SK-N-SH (cell line): Measurements from ENCODE around the gene ADTRP. TPM values are rescaled to one million over a fixed set of nuclear protein-coding genes. Genes with fewer than 3 reads are reported as not detected.

Source experiments
- CTCF ChIA-PET: fragments of 300-600, 350-600 bp; formaldehyde crosslinking; extraction: SDS; loops from one replicate; lab custom pipeline; 2021; lab: Yijun Ruan, JAX
- POLR2A ChIA-PET: fragments of 350-600 bp; sonication (Branson Sonifier 250); formaldehyde crosslinking; extraction: SDS; loops from one replicate; lab custom pipeline; 2020; ENCODE audit warnings: antibody characterized with exemption, inconsistent platforms; lab: Yijun Ruan, JAX
- DNase-seq: peaks from one replicate; pipeline ENCODE4 v3.0.0; 2012
- H2AFZ ChIP-seq: fragments of 200-600 bp; sonication (generic); 2 replicates; pipeline ENCODE4 v1.8.1; 2016; ENCODE audit warnings: antibody characterized with exemption, mild to moderate bottlenecking, low read depth
- H3F3A ChIP-seq: fragments of 200-600 bp; sonication (generic); replicated peaks from 2 replicates; pipeline ENCODE3; 2016; ENCODE audit warnings: antibody characterized with exemption, mild to moderate bottlenecking; ENCODE audit not compliant: insufficient read depth
- H3K27ac ChIP-seq, 2 experiments: fragments of 200-500 bp in 1 of 2; fragments of 200-600 bp in 1 of 2; sonication (Bioruptor generic) in 1 of 2; sonication (generic), shearing (Covaris generic) in 1 of 2; 2 replicates each; pipeline versions ENCODE4 v1.5.1 to v1.6.1; 2014 to 2016; ENCODE audit warnings: low read depth in 2 of 2, inconsistent platforms in 1 of 2, low read length in 1 of 2, mild to moderate bottlenecking in 1 of 2, mixed read lengths in 1 of 2
- H3K27me3 ChIP-seq: fragments of 200-600 bp; sonication (generic), shearing (Covaris generic); 2 replicates; pipeline ENCODE4 v1.6.1; 2016; ENCODE audit warnings: mixed run types; ENCODE audit not compliant: insufficient read depth
- H3K36me3 ChIP-seq, 2 experiments: fragments of 200-500 bp in 1 of 2; fragments of 200-600 bp in 1 of 2; sonication (Bioruptor generic) in 1 of 2; sonication (generic) in 1 of 2; replicated peaks in 1 of 2; 2 replicates each; pipeline versions ENCODE3 to v1.5.1; 2014 to 2016; ENCODE audit warnings: low read length in 1 of 2, mild to moderate bottlenecking in 1 of 2; ENCODE audit not compliant: insufficient read depth in 2 of 2, control insufficient read depth in 1 of 2
- H3K4me1 ChIP-seq, 2 experiments: fragments of 200-500 bp in 1 of 2; fragments of 200-600 bp in 1 of 2; sonication (Bioruptor generic) in 1 of 2; sonication (generic), shearing (Covaris generic) in 1 of 2; 2 replicates each; pipeline versions ENCODE4 v1.5.1 to v1.6.1; 2014 to 2016; ENCODE audit warnings: low read depth in 1 of 2, low read length in 1 of 2, mixed run types in 1 of 2; ENCODE audit not compliant: insufficient read depth in 2 of 2, control insufficient read depth in 1 of 2
- H3K4me2 ChIP-seq: fragments of 200-600 bp; sonication (generic), shearing (Covaris generic); 2 replicates; pipeline ENCODE4 v1.6.1; 2017; ENCODE audit warnings: mixed run types
- H3K4me3 ChIP-seq, 2 experiments: fragments of 200-500 bp in 1 of 2; fragments of 200-600 bp in 1 of 2; sonication (Bioruptor generic) in 1 of 2; sonication (generic), shearing (Covaris generic) in 1 of 2; 2 replicates each; pipeline versions ENCODE4 v1.5.1 to v1.8.1; 2014 to 2016; ENCODE audit warnings: low read depth in 2 of 2, inconsistent platforms in 1 of 2, low read length in 1 of 2, mild to moderate bottlenecking in 1 of 2, mixed read lengths in 1 of 2, moderate library complexity in 1 of 2
- H3K79me2 ChIP-seq: fragments of 200-600 bp; sonication (generic); 2 replicates; pipeline ENCODE4 v1.8.1; 2017; ENCODE audit warnings: mild to moderate bottlenecking; ENCODE audit not compliant: insufficient read depth
- H3K9ac ChIP-seq: fragments of 200-600 bp; sonication (generic); 2 replicates; pipeline ENCODE4 v1.6.1; 2017; ENCODE audit warnings: mixed run types
- H3K9me2 ChIP-seq: fragments of 200-600 bp; sonication (generic); 2 replicates; pipeline ENCODE4 v1.6.1; 2017; ENCODE audit warnings: mixed run types
- H3K9me3 ChIP-seq: fragments of 200-600 bp; sonication (generic); 2 replicates; pipeline ENCODE4 v1.6.1; 2017; ENCODE audit warnings: mixed run types, mild to moderate bottlenecking, moderate library complexity
- H4K20me1 ChIP-seq: fragments of 200-600 bp; sonication (generic); 2 replicates; pipeline ENCODE4 v1.6.1; 2017; ENCODE audit warnings: mild to moderate bottlenecking, mixed run types; ENCODE audit not compliant: insufficient read depth
- GATA2 ChIP-seq: sonication (generic); formaldehyde crosslinking; IDR thresholded peaks from 2 replicates; pipeline ENCODE4 v1.5.0; 2020; ENCODE audit warnings: mild to moderate bottlenecking, missing genetic modification reagents
- MEF2A ChIP-seq: IDR thresholded peaks from 2 replicates; pipeline ENCODE4 v1.4.0; 2012; ENCODE audit warnings: low read depth, borderline replicate concordance
- RFX5 ChIP-seq: IDR thresholded peaks from 2 replicates; pipeline ENCODE4 v1.6.1; 2012; ENCODE audit warnings: mild to moderate bottlenecking, improper control_type of control experiment, low read length
- TAF1 ChIP-seq: IDR thresholded peaks from 2 replicates; pipeline ENCODE4 v1.6.1; 2012; ENCODE audit warnings: low read depth, mild to moderate bottlenecking, low read length, moderate library complexity, borderline replicate concordance
- WGBS: methylation state at CpG from one replicate; pipeline ENCODE4 v1.1.6; 2017; ENCODE audit warnings: low lambda C conversion rate; 5-methylcytosine and 5-hydroxymethylcytosine counted together
- polyA plus RNA-seq, 3 experiments: library from polyadenylated mRNA; depleted of rRNA; stranded (reverse); fragments of >200 nt; gene quantifications; 2 replicates each; pipeline ENCODE4 v1.2.3, GENCODE V29; 2012
- TF ChIP-seq, protein P1 (sequence below): fragments of 150-350 bp; IDR thresholded peaks from 2 replicates; pipeline ENCODE4 v1.6.1; 2016; ENCODE audit warnings: mild to moderate bottlenecking, low read depth, low read length
- TF ChIP-seq, protein P2 (sequence below): fragments of 200-600 bp; sonication (generic); IDR thresholded peaks from 2 replicates; pipeline ENCODE4 v1.6.1; 2017; ENCODE audit warnings: antibody characterized with exemption, mild to moderate bottlenecking, moderate library complexity
- TF ChIP-seq, protein P3 (sequence below): fragments of 150-350 bp; IDR thresholded peaks from 2 replicates; pipeline ENCODE4 v1.6.1; 2017; ENCODE audit warnings: antibody characterized with exemption, low read length, low read depth, borderline replicate concordance
- TF ChIP-seq, protein P4 (sequence below): IDR thresholded peaks from 2 replicates; pipeline ENCODE4 v1.4.0; 2012; ENCODE audit warnings: low read depth, borderline replicate concordance

Gene ADTRP
- polyA plus RNA-seq, 1 of the 3 experiments (the other 2 are of a cell fraction), result 0.84 TPM

DNA sequence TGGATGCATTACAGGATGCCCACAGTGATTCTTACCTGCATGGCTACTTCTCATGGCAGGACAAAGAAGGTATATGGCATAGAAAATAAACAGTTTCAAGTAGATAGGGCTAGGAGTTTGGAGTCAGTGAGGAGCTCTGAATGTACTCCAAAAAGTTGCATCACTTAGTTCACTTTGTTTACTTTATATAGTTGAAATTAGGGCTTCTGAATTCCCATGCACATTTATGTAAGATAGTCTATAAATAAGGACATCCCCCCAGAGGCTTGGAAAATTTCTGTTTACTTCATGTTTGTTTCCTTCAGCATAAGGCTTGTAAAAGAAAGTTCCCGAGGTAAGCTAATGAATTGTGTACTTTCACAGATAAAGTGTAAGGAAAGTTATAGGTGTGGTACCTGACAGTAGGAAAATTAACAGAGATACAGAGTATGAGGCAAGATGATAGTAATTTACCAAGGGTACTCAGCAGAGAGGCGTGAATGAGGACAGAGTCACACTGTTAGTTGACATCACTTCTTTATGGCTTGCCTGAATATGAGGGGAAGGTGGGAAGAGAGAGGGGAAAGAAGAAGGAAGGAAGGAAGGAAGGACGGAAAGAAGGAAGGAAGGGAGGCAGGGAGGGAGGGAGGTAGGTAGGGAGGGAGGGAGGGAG lies 51.1 kb downstream of the ADTRP start:
- H3K9ac ChIP-seq, result no peak overlapping the region
- no peaks in the 10 kb centered on the region for H3K27me3 ChIP-seq
- H3K9me3 ChIP-seq, result no peaks in the 10 kb centered on the region
- TF ChIP-seq, protein P1, sequence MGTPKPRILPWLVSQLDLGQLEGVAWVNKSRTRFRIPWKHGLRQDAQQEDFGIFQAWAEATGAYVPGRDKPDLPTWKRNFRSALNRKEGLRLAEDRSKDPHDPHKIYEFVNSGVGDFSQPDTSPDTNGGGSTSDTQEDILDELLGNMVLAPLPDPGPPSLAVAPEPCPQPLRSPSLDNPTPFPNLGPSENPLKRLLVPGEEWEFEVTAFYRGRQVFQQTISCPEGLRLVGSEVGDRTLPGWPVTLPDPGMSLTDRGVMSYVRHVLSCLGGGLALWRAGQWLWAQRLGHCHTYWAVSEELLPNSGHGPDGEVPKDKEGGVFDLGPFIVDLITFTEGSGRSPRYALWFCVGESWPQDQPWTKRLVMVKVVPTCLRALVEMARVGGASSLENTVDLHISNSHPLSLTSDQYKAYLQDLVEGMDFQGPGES, result no peak
- TF ChIP-seq GATA2 (no peak), RFX5 (no peak), TAF1 (no peak)
- TF ChIP-seq, protein P2, sequence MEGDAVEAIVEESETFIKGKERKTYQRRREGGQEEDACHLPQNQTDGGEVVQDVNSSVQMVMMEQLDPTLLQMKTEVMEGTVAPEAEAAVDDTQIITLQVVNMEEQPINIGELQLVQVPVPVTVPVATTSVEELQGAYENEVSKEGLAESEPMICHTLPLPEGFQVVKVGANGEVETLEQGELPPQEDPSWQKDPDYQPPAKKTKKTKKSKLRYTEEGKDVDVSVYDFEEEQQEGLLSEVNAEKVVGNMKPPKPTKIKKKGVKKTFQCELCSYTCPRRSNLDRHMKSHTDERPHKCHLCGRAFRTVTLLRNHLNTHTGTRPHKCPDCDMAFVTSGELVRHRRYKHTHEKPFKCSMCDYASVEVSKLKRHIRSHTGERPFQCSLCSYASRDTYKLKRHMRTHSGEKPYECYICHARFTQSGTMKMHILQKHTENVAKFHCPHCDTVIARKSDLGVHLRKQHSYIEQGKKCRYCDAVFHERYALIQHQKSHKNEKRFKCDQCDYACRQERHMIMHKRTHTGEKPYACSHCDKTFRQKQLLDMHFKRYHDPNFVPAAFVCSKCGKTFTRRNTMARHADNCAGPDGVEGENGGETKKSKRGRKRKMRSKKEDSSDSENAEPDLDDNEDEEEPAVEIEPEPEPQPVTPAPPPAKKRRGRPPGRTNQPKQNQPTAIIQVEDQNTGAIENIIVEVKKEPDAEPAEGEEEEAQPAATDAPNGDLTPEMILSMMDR, result no peak
- TF ChIP-seq, protein P3, sequence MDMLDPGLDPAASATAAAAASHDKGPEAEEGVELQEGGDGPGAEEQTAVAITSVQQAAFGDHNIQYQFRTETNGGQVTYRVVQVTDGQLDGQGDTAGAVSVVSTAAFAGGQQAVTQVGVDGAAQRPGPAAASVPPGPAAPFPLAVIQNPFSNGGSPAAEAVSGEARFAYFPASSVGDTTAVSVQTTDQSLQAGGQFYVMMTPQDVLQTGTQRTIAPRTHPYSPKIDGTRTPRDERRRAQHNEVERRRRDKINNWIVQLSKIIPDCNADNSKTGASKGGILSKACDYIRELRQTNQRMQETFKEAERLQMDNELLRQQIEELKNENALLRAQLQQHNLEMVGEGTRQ, result no peak
- TF ChIP-seq, protein P4, sequence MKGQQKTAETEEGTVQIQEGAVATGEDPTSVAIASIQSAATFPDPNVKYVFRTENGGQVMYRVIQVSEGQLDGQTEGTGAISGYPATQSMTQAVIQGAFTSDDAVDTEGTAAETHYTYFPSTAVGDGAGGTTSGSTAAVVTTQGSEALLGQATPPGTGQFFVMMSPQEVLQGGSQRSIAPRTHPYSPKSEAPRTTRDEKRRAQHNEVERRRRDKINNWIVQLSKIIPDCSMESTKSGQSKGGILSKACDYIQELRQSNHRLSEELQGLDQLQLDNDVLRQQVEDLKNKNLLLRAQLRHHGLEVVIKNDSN, result no peak
- TF ChIP-seq, all 33 proteins: peak for 0
- 64% methylated on average over 3 of the region's 3 CpGs for WGBS
- DNase-seq, result no peak
- no peaks in the 10 kb centered on the region for H3F3A ChIP-seq
- no peaks in the 10 kb centered on the region for H3K79me2 ChIP-seq
- H3K4me2 ChIP-seq, result no peak overlapping the region
- no peaks in the 10 kb centered on the region; a peak in 1 of 4 replicates for H3K4me1 ChIP-seq
- ChIA-PET CTCF (no interaction called here), POLR2A (no interaction called here)
- no peaks in the 10 kb centered on the region for H3K36me3 ChIP-seq
- H2AFZ ChIP-seq, result no peak overlapping the region
- H4K20me1 ChIP-seq, result no peaks in the 10 kb centered on the region
- H3K27ac ChIP-seq, result no peak overlapping the region
- H3K4me3 ChIP-seq, result no peak overlapping the region
- no peaks in the 10 kb centered on the region for H3K9me2 ChIP-seq

DNA sequence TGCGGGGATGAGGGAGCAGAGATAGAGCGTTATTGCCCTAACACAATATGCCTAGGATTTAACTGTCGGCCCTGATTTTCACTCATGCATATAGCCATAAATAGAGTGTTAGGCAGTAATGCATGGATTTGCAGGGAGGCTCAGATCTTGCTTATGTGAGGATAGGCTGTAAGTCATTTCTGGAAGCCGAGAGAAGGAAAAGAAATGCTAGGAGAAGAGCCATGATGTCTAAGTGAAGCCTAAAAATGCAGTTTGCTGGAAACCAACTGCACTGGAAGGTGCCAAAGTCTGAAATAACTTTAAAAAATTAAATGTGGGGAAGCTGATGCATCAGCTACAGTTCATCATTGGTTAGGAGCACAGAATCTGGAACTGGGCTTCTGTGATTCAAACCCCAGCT lies 54.3 kb downstream of the ADTRP start:
- H3K4me2 ChIP-seq, result no peak overlapping the region
- POLR2A ChIA-PET, result no interaction called here
- H3K79me2 ChIP-seq, result no peaks in the 10 kb centered on the region
- H3K4me3 ChIP-seq, result no peak overlapping the region
- H3K4me1 ChIP-seq, result no peaks in the 10 kb centered on the region
- H3K27ac ChIP-seq, result no peak overlapping the region
- H3K9ac ChIP-seq, result no peak overlapping the region
- TF ChIP-seq MEF2A, result no peak
- TF ChIP-seq, protein P1, result no peak
- no peak for TF ChIP-seq GATA2
- DNase-seq, result no peak
- CTCF ChIA-PET, result no interaction called here
- H3K9me3 ChIP-seq, result no peaks in the 10 kb centered on the region
- no peak overlapping the region for H2AFZ ChIP-seq
- H4K20me1 ChIP-seq, result no peaks in the 10 kb centered on the region
- H3K9me2 ChIP-seq, result no peaks in the 10 kb centered on the region
- 88% methylated on average over 4 of the region's 4 CpGs for whole genome bisulfite sequencing
- H3K27me3 ChIP-seq, result no peaks in the 10 kb centered on the region
- H3F3A ChIP-seq, result no peaks in the 10 kb centered on the region
- no peaks in the 10 kb centered on the region for H3K36me3 ChIP-seq
